Mononuclear cell (primary cell): ENCODE data around the gene TRIM14. TPM values are rescaled to one million over a fixed set of nuclear protein-coding genes. Genes with fewer than 3 reads are reported as not detected.

Experiments
- H3K27me3 ChIP-seq: 2 replicates; pipeline ENCODE4 v1.6.0; 2011; ENCODE audit warnings: low read length, control low read depth; ENCODE audit not compliant: insufficient read depth
- H3K4me1 ChIP-seq: 2 replicates; pipeline ENCODE4 v1.5.1; 2011; ENCODE audit warnings: mild to moderate bottlenecking, low read length, control low read depth; ENCODE audit not compliant: insufficient read depth
- H3K4me3 ChIP-seq: 2 replicates; pipeline ENCODE4 v1.5.1; 2011; ENCODE audit warnings: mild to moderate bottlenecking, low read length, moderate library complexity
- H3K9me3 ChIP-seq: 2 replicates; pipeline ENCODE4 v1.5.1; 2011; ENCODE audit warnings: low read depth, mild to moderate bottlenecking, control low read depth, low read length
- total RNA-seq: library from RNA; depleted of rRNA; stranded (reverse); fragments of >200 nt; gene quantifications from one replicate; pipeline ENCODE4 v1.2.3, GENCODE V29; 2012

Gene TRIM14
- total RNA-seq, 1 donor: 16.4 TPM

DNA sequence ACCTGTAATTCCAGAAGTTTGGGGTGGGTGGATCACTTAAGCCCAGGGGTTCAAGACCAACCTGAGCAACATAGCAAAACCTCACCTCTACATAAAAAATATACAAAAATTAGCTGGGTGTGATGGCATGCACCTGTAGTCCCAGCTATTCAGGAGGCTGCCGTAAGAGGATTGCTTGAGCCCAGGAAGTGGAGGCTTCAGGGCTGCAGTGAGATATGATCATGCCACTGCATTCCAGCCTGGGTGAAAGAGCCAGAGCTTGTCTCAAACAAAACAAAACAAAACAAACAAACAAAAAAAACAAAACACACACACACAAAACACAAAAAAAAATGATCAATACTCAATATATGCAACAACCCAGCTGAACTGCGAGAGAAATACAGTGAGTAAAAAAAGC lies 29.5 kb upstream of the TRIM14 start:
- H3K4me1 ChIP-seq: peaks cover 26% of the 10 kb centered on the region
- no peak overlapping the region for H3K4me3 ChIP-seq
- H3K27me3 ChIP-seq: no peaks in the 10 kb centered on the region
- no peaks in the 10 kb centered on the region for H3K9me3 ChIP-seq

DNA sequence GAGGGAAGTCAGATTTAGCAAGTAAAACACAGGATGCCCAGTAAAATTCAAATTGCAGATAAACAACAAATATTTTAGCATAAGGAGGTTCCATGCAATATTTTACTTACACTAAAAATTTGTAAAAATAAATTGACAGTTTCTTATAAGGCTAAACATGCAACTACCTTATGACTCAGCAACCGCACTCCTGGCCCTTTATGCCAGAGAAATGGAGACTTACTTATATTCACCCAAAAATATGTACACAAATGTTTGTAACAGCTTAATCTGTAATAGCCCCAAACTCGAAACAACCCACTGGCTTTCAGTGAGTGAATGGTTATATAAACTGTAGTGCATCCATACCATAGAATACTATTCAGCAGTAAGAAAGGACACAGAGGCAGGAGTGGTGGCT lies 28.6 kb upstream of the TRIM14 start:
- Histone ChIP-seq H3K27me3 (no peaks in the 10 kb centered on the region), H3K4me3 (no peak overlapping the region), H3K9me3 (no peaks in the 10 kb centered on the region), H3K4me1 (peaks cover 30% of the 10 kb centered on the region)

DNA sequence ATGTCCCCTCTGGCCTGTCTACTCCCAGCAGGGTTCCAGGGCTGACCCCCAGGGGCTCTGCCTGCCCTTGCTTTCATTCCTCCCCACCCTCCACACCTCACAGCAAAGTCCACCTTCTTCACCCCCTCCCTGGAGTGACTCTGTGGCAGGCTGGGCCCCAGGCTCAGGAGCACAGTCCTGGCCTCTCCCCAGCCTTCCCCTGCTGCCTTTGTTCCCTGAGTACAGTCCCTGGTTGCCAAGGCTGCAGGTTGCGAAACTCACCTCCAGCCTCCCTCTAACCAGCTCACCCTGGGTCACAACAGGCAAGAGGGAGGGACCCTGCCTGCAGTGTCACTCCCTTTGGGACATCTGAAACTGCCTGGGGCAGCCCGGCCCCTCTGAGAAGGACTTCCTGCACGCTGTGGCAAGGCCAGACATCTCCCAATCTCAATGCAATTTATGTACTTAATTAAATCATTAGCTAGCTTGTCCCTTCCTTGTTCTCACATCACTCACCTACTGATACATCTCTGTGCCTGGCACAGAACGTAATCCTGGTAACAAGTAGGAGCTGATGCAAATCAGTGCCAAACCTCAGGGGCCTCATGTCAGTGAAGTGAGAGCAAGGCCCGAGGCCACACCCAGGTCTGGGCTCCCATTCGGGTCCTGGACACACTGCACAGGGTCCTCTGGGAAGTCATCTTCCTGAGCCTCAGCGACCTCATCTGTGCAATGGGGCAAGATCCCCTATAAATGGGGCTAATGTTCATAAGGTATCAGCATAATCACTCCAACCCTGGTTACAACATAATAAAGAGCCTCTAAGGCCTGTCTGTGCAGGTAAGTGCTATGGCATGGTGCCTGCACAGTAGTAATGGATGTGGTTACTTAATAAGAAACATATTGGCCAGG lies 27.3 kb upstream of the TRIM14 start:
- no peaks in the 10 kb centered on the region for H3K27me3 ChIP-seq
- H3K4me1 ChIP-seq: peaks cover 37% of the 10 kb centered on the region
- H3K4me3 ChIP-seq: no peak overlapping the region
- no peaks in the 10 kb centered on the region for H3K9me3 ChIP-seq

DNA sequence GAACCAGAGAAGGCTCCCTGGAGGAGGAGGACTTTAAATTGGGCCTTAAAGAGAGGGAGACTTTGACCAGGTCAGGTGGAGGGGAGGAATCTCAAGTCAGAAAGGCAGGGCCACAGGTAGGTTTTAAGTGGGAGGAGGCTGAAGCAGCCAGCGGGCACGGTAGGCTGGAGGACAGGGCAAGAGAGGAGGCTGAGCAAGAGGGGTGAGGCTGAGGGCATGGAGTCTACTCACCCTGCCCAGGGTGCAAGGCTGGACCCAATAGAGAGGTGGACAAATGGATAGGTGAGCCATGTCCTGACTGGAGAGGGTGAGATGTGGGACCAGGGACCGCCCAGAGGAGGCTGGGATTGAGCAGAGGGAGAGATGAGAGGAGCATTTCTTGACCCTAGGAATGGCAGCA lies 25.6 kb upstream of the TRIM14 start:
- peaks cover 33% of the 10 kb centered on the region for H3K4me1 ChIP-seq
- no peak overlapping the region for H3K4me3 ChIP-seq
- no peaks in the 10 kb centered on the region for H3K9me3 ChIP-seq
- H3K27me3 ChIP-seq: no peaks in the 10 kb centered on the region

DNA sequence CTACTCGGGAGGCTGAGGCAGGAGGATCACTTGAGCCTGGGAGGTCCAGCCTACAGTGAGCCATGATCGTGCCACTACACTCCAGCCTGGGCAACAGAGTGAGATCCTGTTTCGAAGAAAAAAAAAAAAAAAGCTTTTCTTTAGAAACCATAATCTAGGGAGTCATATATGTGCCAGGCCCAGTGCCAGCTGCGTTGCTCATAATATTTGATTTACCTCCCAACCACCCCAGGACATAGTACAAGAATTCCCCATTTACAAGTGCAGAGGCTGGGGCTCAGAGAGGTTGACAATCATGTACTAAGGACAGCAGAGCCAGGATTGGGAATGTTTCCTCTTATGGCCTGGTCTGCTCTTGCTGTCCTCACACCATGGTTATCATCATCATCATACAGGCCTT lies 25.1 kb upstream of the TRIM14 start:
- Histone ChIP-seq H3K27me3 (no peaks in the 10 kb centered on the region), H3K4me3 (no peak overlapping the region), H3K9me3 (no peaks in the 10 kb centered on the region), H3K4me1 (peaks cover 33% of the 10 kb centered on the region)

DNA sequence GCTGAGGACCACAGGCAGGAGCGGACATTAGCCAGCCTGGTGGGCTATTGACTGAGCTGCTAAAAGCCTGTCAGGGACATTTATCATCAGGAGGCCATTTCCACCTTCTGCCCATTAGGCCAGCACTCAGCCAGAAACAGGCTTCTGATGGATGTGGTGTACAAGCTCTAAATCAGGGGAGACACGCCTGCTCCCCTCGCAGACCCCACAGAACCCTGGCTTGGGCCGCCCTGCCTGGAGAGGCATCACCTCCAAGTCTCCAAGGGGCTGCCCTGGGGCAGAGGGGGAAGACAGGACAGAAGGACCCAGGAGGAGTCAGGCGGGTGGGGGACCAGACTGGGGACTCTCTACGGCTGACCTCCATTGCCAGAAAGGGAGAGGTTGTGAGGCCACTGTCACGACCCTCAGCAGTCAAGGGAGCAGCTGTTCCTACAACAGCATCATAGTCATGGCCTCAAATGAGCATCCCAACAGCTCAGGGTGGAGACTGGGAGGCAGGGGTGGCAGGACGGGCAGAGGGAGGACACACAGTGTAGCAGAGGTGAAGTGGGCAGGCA lies 24.0 kb upstream of the TRIM14 start:
- H3K27me3 ChIP-seq: no peaks in the 10 kb centered on the region
- H3K4me3 ChIP-seq: no peak overlapping the region
- H3K9me3 ChIP-seq: no peaks in the 10 kb centered on the region
- H3K4me1 ChIP-seq: peaks cover 33% of the 10 kb centered on the region

DNA sequence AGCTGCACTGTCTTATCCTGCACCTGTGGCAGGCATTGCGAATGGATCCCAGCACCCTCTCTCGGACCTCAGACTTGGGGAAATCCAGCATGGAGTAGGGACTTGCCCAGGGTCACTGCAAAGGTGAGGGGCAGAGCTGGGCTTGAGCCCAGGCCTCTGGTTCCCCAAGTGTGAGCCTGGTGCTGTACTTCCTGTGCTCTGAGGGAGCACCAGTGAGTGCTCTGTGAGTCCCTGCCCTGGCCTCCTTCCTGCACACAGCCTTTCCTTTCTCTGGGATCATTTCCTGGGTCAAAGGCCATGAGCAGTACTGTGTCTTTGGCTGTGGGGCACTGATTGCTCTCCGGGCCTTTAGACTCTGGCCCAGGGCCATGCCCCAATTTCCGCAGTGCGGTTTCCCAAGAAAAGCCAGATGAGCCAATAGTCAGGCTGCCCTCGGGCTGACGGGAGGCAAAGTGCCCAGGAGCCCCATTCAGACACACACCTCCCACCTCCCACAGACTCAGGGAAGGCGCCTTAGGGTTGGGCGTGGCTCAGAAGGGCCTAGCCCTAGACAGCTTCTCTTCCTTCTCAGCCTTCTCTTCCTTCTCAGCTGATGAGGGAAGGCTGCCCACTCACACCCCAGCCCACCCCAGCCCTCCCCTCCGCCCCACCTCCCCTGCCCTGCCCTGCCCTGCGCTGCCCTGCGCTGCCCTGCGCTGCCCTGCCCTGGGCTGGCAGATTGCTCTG lies 23.3 kb upstream of the TRIM14 start:
- Histone ChIP-seq H3K4me3 (no peak overlapping the region), H3K4me1 (peaks cover 33% of the 10 kb centered on the region), H3K27me3 (no peaks in the 10 kb centered on the region), H3K9me3 (no peaks in the 10 kb centered on the region)

DNA sequence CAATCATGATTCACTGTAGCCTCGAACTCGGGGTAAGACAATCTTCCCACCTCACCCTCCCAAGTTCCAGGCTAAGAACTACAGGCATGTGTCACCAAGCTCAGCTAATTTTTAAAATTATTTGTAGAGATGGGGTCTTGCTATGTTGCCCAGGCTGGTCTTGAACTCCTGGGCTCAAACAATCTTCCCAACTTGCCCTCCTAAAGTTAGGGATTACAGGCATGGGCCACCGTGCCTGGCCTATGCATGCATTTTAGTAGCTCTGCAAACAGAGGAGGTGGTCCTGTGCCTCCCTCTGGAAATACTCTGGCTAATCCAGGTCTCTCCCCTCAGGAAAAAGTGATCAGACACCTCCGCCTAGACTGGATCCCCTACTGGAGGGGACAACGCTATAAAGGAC lies 21.5 kb upstream of the TRIM14 start:
- Histone ChIP-seq H3K27me3 (no peaks in the 10 kb centered on the region), H3K9me3 (no peaks in the 10 kb centered on the region), H3K4me3 (no peak overlapping the region), H3K4me1 (peaks cover 16% of the 10 kb centered on the region)

DNA sequence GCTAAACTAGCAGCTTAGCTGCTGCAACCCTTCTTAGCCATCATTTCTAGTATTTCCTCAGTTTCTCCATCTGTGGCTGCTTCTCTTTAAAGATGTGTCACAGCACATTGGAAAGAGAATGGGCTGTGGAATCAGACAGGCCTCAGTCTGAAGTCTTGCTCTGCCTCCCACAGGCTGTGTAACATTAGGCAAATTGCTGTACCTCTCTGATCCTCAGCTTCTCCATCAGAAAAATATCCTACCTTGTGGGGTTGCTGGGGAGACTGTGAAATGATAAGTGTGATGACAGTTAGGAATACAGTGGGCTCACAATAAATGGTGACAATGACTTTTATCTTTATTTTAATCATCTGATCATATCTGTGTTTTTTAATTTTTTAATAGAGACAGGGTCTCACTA lies 17.5 kb upstream of the TRIM14 start:
- H3K4me3 ChIP-seq: no peak overlapping the region
- no peaks in the 10 kb centered on the region for H3K4me1 ChIP-seq
- no peaks in the 10 kb centered on the region for H3K9me3 ChIP-seq
- H3K27me3 ChIP-seq: no peaks in the 10 kb centered on the region

DNA sequence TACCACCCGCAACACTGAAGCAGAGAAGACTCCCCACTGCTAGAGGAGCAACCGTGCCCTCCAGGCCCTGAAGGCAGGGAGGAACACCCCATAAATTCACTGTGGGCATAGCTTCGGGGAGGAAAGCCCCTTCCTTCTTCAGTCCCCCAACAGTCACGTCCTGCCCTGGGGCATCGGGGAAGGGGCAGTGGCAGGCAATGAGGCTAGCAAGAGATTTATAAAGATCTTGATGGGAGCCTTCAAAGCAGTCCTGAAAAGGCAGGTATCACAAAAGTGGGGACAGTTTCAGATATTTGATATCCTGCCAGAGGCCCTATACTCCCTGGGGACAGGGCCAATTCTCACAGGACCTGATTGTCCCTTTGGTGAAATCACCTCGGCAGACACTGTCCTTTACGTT lies 16.9 kb upstream of the TRIM14 start:
- H3K27me3 ChIP-seq: no peaks in the 10 kb centered on the region
- no peak overlapping the region for H3K4me3 ChIP-seq
- H3K9me3 ChIP-seq: no peaks in the 10 kb centered on the region
- no peaks in the 10 kb centered on the region for H3K4me1 ChIP-seq

DNA sequence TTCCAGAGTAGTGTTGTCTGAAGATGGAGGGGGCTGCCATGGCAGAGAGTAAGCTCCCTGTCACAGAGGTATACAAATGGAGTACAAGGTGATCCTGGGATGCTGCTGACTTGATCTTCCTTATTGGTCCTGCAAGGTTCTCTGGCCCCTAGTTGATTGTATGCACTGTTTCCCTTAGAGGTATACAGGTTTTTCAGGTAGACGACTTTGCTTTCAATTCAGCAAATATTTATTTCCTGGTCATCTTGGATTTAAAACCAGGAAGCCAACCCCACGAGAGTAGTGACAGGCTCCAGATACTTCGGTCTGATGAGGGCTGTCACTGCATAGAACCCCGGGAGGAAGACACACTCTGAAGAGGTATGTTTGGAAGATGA lies 16.5 kb upstream of the TRIM14 start:
- no peaks in the 10 kb centered on the region for H3K4me1 ChIP-seq
- H3K4me3 ChIP-seq: no peak overlapping the region
- no peaks in the 10 kb centered on the region for H3K27me3 ChIP-seq
- no peaks in the 10 kb centered on the region for H3K9me3 ChIP-seq

DNA sequence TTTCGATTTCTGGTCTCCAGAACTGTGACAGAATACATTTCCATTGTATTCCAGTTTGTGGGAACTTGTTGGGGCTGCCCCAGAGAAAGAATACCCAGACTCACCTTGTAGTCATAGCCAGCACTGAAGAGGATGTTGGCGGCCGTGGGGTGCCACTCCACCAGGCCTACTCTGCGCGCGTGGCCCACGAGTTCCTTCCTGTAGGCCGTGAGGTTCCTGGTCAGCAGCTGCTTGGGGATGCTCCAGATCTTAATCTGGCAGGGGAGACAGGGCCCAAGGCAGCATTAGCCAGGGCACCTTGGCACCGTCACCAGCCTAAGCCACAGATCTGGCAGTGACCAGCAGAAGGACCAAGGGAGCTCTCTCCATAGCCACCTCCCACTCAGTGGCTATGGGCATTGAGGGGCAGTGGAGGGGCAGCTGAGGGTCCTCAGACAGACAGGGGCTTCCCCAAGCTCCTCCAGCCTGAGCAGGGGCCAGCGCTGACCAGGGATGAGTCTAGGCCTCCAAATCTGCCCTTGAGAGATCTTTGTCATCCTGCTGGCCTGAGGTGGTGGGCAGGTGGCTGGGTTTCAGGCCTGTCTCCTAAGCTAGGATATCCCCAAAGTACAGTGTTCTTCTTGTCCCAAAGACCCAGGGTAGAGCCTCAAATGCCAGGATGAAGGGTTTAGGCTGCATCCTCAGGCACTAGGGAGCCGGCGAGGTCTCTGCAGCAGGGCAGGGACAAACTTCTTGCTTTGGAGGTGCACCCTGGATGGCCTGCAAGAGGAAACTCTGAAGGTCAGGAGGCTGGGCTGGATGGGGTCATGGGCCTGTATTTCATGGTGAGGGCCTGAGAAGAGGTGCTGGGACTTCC lies 15.9 kb upstream of the TRIM14 start:
- no peak overlapping the region for H3K4me3 ChIP-seq
- H3K4me1 ChIP-seq: peaks cover 2% of the 10 kb centered on the region
- H3K9me3 ChIP-seq: no peaks in the 10 kb centered on the region
- H3K27me3 ChIP-seq: no peaks in the 10 kb centered on the region

DNA sequence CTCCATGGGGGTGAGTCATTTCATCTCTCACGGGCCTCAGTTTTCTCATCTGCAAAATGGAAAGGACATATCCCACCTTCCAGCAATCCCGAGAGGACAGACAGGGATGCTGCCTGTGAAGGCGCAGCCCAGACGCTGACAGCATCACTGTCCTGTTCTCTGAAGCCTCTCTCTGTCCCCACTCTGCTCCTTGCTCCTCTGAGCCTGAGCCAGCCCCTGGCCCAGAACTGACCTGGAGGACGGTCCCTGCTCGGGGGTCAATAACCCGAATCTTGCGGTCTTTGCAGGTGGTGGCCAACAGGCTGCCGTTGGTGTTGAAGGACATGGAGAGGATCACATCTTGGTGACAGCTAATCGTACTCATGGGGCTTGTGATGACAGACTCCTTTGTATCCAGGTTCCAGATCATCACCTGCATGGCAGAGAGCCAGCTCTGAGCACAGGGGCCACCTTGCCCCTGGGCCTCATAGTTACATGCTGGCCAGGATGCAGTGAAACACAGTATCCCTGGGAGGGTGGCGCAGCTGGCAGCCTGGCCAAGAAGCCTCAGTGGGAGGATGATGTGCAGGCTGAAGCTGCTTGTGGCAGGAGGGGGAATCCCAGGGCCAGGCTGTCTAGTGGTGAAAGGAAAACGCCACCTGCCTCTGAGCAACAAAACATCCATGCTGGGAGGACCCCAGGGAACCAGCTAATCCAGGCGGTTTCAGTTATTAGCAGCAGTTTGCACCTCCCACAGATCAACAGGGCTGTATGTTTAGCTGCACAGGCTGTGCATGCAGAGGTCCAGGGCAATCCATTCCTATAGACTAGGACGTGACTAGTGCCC lies 14.0 kb upstream of the TRIM14 start:
- Histone ChIP-seq H3K4me3 (no peak overlapping the region), H3K27me3 (no peaks in the 10 kb centered on the region), H3K9me3 (no peaks in the 10 kb centered on the region), H3K4me1 (peaks cover 21% of the 10 kb centered on the region)

DNA sequence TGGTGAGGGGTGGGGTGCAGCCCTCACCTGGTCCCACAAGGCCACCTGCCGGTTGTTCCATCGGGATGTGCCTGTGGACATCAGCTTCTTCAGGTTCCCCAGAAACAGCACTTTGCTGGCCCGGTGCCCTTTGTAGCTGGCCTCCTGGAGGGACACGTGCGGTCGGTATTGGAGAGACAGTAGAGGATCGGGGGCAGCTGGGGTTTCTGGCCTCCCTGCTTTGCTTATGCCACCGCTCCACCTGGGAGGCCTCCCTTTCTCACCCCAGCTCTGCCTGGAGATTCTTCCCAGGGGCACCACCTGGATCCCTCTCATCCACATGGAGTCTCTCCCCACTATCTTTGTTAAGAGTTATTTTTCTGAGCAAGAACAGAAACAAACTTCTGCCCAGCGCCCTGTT lies 13.1 kb upstream of the TRIM14 start:
- no peaks in the 10 kb centered on the region for H3K27me3 ChIP-seq
- H3K9me3 ChIP-seq: no peaks in the 10 kb centered on the region
- H3K4me1 ChIP-seq: peaks cover 23% of the 10 kb centered on the region
- H3K4me3 ChIP-seq: no peak overlapping the region
